GM12873 (cell line): Measurements from ENCODE around the gene MYLIP.

Experiments used
- TF ChIP-seq, protein P1 (sequence below): IDR thresholded peaks from 2 replicates; pipeline ENCODE4 v1.5.1; 2012; ENCODE audit warnings: low read depth, mild to moderate bottlenecking, moderate library complexity, low read length, control low read depth; ENCODE audit not compliant: insufficient read depth; ENCODE audit errors: missing control alignments

Gene MYLIP

DNA sequence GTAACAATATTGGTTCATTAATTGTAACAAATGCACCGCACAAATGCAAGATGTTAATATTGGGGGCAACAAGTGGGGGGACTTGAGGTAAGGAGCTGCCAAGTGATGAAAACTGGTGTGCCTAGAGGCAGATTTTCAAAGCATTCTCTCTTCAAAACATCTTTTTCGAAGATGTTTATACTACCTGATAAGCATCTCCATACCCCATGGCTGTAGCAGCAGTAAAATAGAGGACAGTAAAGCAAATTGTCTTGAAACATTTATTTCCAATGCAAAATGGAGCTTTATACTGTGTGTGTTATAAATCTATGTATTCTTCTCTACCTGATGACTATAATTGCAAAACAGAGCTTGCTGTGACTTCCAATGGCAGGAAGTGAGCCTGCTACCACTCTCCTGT is 42.5 kb downstream of the MYLIP start:
- TF ChIP-seq, protein P1, sequence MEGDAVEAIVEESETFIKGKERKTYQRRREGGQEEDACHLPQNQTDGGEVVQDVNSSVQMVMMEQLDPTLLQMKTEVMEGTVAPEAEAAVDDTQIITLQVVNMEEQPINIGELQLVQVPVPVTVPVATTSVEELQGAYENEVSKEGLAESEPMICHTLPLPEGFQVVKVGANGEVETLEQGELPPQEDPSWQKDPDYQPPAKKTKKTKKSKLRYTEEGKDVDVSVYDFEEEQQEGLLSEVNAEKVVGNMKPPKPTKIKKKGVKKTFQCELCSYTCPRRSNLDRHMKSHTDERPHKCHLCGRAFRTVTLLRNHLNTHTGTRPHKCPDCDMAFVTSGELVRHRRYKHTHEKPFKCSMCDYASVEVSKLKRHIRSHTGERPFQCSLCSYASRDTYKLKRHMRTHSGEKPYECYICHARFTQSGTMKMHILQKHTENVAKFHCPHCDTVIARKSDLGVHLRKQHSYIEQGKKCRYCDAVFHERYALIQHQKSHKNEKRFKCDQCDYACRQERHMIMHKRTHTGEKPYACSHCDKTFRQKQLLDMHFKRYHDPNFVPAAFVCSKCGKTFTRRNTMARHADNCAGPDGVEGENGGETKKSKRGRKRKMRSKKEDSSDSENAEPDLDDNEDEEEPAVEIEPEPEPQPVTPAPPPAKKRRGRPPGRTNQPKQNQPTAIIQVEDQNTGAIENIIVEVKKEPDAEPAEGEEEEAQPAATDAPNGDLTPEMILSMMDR = no peak

DNA sequence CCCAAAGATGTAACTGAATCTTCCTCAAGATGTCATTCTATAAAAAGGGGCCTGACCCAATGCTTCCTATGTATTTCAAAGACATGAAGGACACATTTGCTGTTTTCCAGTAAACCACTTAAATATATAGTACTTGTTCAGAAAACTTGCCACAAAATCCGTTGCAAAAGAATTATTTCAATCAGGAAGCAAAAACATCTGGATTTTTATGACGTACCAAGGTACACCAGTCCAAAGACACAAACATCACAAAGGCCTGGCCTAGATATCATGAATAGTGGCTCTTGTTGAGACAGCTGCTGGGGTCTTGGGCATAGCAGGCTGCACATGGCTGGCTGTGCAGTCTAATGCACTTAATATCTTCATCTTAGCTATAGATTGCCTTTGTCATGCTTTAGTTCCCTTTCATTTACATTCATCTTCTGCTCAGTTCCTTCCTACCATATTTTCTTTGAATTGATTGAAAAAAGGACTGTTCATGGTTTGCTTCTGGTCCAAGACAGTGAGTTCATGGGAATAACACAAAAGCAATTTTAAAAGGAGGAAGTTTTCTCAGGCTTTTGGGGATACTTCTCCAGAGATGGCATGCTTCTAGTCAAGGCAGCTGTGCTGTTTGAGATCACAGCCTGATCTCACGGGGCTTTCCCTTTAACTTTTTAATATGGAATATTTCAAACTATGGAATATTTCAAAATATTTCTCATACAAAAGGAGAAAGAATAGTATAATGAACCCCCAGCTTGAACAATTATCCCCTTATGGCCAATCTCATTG is 44.5 kb downstream of the MYLIP start:
- TF ChIP-seq, protein P1 = no peak

DNA sequence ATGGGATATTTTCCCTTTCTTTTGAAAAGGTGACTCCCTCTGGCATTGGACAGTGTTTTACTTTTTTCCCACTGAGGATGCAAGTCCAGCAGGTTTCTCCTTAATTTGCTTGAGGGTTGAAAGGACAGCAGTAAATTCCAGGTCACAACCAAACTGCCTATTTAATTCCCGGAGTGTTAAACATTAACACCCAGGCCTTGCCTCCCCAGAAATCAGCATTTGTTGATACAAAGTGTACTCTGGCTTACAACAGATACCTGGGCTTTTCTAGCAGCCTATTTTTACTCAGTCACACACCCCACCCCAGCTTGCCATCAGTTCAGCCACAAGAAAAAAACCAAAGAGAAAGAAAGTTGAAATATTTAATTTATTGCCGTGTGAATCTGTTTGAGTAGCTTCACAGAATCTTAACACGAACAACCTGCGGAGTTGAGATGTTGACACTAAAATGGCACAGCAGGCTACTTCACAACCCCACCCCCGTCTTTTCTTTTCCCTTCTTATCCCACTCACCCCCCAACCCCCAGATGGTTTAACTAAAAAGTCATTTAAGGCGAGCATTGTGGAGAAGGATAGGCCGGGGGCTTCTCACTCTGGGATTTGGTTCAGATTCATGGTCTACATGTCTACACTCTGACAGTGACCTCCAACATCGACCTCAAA is 45.7 kb downstream of the MYLIP start:
- TF ChIP-seq, protein P1 = no peak

DNA sequence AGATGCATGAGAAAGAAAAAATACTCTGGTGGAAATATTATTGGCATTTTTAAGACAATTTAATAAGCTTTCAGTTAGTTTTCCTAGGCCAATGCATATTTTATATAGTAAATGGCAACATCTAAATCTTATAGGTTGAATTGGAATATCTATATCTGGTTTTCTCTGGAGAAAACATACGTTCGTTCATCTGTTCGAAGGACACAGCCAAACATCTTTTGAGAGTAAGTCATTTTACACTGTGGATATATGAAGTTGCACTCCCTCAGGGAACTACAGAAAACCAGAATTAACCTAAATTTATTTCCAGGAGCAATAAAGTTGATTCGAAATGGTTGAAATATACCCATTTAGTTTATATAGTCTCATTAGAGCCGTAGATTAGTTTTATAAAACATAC is 49.0 kb downstream of the MYLIP start:
- TF ChIP-seq, protein P1 = no peak

DNA sequence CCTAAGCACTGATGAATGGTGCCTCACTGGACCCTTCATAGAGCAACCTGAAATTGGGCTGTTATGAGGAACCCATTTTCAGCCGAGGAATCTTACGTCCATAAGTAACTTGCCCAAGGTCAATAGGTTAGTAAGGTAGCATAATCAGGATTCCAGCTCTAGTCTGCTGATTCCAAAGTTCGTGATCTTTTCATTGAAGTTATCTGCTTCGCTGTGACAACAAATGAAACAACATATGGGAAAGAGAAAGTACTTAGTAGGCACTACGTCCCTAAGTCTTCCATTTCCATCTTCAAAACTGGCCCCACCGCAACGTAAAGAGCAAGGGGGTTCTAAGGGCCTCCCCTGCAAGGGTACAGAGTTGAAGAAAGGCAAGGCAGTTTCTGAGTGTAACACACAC is 49.5 kb downstream of the MYLIP start:
- TF ChIP-seq, protein P1 = no peak

DNA sequence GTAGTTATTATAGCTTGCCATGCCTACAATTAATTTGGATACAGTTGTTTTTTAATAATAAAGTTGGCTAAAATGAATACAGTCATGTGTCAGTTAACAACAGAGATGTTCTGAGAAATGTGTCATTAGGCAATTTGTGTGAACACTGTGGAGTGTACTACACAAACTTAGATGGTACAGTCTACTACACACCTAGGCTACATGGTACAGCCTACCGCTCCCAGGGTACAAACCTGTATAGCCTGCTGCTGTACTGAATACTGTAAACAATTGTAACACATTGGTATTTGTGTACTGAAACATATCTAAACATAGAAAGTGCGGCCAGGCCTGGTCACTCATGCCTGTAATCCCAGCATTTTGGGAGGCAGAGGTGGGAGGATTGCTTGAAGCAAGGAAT is 50.2 kb downstream of the MYLIP start:
- TF ChIP-seq, protein P1 = no peak

DNA sequence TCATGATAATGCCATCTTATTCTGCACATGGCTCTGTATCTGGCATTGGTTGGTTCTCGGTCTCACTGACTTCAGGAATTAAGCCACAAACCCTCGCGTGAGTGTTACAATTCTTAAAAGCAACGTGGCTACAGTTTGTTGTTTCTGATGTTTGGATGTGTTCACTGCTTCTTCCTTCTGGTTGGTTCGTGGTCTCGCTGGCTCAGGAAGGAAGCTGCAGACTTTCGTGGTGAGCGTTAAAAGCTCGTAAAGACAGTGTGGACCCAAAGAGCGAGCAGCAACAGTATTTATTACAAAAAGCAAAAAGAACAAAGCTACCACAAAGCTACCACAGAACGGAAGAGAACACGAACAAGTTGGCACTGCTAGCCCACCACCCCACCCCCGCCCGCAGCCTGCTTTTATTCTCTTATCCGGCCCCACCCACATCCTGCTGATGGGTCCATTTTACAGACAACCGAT is 51.1 kb downstream of the MYLIP start:
- TF ChIP-seq, protein P1 = no peak
